Fibroblast of peridontal ligament (primary cell): ENCODE measurements around the gene GPC5.

ENCODE experiments used
- DNase-seq: peaks from one replicate; pipeline ENCODE4 v3.0.0-alpha.2; 2010; ENCODE audit errors: extremely low read depth

Gene GPC5

DNA sequence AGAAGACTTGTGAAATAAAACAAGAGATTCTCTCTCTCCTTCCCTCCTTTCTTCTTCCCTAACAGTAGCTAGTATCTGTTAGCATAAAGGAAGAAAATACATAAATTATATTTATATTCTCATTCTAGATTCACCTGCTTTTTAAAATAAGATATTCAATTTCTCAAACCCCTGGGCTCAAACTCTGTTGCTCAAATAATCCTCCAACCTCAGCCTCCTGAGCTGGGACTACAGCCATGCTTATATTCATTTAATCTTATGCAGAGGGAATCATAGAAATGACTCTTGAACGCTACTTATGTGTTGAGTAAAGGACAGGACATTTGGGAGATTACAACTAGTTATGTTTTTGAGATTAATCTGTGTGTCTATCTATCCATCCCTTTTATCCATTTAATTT is 56.2 kb downstream of the GPC5 start:
- DNase-seq, result no peak

- DNase-seq, result no peak
Observed at GRCh38 chr13:91456837-91457236, 58.4 kb downstream of the GPC5 start.

DNA sequence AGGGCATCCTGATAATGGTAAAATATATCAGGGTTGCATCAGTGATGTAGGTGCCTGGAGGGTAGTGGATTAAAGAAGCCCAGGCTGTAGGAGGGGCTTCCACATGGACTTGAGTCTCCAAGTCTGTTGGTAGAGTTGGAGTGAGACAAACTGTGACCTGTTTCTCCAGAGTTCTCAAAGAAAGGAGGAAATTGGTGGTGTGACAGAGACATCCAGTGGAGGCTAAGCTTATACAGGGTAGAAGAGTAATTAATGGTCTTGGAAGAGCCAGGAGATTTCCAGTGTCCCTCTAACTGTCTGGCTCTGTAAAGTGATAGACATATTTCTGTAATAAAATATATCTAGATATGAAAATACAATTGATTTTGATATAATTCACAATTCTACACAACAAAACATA is 61.1 kb downstream of the GPC5 start:
- no peak for DNase-seq

DNA sequence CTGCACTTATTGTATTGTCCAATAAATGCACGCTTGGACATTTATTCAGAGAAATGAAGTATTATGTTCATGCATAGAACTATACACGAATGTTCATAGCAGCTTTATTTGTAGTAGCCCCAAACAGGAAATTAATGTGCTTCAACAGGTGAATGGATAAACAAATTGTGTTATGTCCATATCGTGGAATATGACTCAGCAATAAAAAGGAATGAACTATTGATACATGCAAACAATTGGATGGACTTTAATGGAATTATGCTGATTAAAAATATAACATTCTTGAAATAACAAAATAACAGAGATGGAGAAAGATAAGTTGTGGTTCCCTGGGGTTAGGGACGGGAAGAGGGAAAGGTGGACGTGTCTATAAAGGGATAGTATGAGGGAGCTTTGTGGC is 65.9 kb downstream of the GPC5 start:
- DNase-seq, result no peak

- no peak for DNase-seq
Observed at GRCh38 chr13:91467236-91467635, 68.8 kb downstream of the GPC5 start.

- no peak for DNase-seq
Observed at GRCh38 chr13:91468301-91468700, 69.9 kb downstream of the GPC5 start.

- no peak for DNase-seq
Observed at GRCh38 chr13:91470084-91470621, 71.7 kb downstream of the GPC5 start.

DNA sequence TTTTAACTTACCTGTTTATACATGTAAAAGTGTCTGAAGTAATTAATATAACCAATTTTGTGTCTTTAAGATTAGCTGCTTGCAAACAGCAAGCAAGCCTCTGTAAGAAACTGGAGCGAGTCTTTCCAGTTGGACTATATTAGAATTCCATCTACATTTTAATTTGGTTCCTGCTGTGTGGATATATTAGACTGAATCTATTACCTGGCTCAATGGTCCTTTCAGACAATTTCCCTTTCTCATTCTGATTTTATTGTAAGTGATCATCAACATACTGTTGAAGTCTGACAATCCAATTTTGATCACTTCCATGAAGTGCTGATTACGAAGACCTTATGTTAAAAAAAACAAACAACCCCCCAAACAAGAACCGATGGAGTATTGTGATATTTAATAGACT is 72.3 kb downstream of the GPC5 start:
- DNase-seq, result no peak

- DNase-seq, result no peak
Observed at GRCh38 chr13:91482427-91482826, 84.0 kb downstream of the GPC5 start.

DNA sequence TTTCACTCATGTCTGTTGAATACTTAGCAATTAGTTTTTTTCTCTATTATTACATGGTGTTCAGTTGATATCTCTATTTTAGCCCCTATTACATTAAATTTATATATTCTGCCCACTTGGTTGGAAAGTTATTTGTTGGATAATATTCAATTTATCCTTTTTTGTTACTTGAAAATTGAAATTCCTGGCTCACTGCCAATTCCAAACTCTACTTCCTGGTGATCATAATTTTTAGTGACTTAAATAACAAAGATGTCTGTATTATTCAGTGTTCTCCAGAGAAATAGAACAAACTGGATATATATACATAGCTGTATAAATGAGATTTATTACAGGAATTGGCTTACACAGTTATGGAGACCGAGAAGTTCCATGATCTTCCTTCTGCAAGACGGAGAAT is 93.6 kb downstream of the GPC5 start:
- DNase-seq, result no peak

GRCh38 chr13:91493442-91493841 is 95.0 kb downstream of the GPC5 start:
- DNase-seq, result no peak

DNA sequence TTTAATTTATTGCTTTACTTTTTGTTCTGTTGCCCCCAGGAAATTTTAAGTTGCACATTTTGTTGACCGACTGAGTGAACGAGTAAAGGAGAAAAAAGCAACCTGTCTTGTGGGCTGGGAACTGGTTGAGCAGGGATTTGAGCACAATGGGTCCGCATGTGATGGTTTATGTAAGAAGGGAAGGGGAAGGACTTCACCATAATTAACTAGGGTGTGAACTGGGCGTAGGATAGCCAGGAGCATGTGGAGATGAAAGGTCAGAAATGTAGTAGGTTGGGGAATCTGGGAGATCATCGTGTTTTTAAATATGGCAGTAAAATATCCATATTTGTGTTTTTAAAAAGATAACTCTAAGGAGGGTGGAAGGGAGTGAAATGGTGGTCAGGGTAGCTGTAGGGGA is 99.9 kb downstream of the GPC5 start:
- DNase-seq, result no peak

DNA sequence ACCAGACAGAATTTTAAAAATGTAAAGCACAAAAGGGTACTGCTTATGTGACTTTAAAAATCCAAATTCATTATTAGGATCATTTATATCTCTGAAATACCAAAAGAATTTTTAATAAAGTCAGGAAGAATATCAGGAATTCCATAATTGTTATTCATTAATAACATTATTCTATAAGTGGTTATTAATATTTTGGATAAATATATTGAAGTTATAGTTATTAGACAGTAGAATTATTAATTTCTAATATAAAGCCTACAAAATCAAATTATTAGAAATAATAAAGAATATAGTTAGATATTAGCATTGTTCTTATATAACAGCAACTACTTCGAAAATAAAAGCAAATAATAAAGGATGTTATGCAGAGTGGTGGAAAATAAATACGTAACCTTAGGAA is 105.8 kb downstream of the GPC5 start:
- no peak for DNase-seq

DNA sequence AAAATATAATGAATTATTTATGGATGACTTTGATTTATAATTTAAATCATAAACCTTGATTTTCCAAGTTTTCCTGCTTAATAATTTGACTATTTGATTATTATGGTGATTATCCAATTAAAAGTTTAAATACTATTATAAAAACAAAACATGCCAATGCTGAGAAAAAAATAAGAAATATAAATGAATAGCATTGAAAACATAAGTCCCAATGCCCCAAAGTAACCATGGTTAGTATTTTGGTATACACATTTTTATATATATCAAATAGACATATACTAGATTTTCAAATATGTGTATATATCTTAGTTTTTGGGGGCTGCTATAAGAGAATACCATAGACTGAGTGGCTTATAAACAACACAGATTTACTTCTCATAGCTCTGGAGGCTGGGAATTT is 108.3 kb downstream of the GPC5 start:
- no peak for DNase-seq

GRCh38 chr13:91510058-91510457 is 111.6 kb downstream of the GPC5 start:
- DNase-seq, result no peak

DNA sequence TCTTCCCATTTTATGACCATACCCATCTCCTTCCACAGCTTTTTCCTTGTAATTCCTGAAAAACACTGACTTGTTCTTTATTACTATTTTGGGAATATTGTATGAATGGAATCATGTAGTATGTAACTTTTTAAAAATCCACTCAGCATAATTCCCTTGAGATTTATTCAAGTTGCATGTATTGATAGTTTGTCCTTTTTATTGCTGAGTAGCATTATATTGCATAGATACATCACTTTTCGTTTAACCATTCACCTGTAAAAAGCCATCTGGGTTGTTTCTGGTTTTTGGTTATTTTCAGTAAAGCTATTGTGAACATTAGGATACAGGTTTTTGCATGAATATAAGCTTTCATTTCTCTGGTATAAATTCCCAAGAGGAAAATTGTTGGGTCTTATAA is 115.4 kb downstream of the GPC5 start:
- DNase-seq, result no peak

- DNase-seq, result no peak
Observed at GRCh38 chr13:91516799-91517198, 118.4 kb downstream of the GPC5 start.

GRCh38 chr13:91520952-91521351 is 122.5 kb downstream of the GPC5 start:
- no peak for DNase-seq

GRCh38 chr13:91523116-91523515 is 124.7 kb downstream of the GPC5 start:
- DNase-seq, result no peak

GRCh38 chr13:91526543-91527033 is 128.2 kb downstream of the GPC5 start:
- DNase-seq, result no peak

- no peak for DNase-seq
Observed at GRCh38 chr13:91529739-91530482, 131.5 kb downstream of the GPC5 start.

GRCh38 chr13:91531646-91532045 is 133.2 kb downstream of the GPC5 start:
- no peak for DNase-seq

- DNase-seq, result no peak
Observed at GRCh38 chr13:91533354-91533753, 134.9 kb downstream of the GPC5 start.

- no peak for DNase-seq
Observed at GRCh38 chr13:91534996-91535395, 136.6 kb downstream of the GPC5 start.
